Measurements from ENCODE around the gene HIGD1C. TPM values are rescaled to one million over a fixed set of nuclear protein-coding genes. Genes with fewer than 3 reads are reported as not detected.
A peak's percentile ranks its signal among the peaks of the same experiment; 100 is the strongest.
"Not testable (repeated sequence)": the region's sequence is repeated elsewhere in the genome, so short reads cannot be mapped to it uniquely, and the experiment has no call there.

The HIGD1C gene
- total RNA-seq, 2 experiments from 2014 or later = not detected

GRCh38 chr12:50925342-50925651 lies 27.0 kb upstream of the HIGD1C start:
- peak; percentile 30 for DNase-seq
- Mint-ChIP-seq H3K36me3 (ENCODE audit: low read depth) (peaks cover 6% of the 10 kb centered on the region), H3K9me3 (ENCODE audit: insufficient read depth) (no peaks in the 10 kb centered on the region), H3K27ac (peak overlapping the region; percentile 22), H3K4me3 (peak overlapping the region; percentile 77), H3K4me1 (ENCODE audit: low read depth) (peaks cover 50% of the 10 kb centered on the region), H3K27me3 (ENCODE audit: low read depth) (no peaks in the 10 kb centered on the region)
- ChIA-PET CTCF (interaction anchor here (1.2 to 3.4 kb wide), 4 partner anchors 60 to 160 kb away, joined by 3 to 10 read pairs (median 8); no protein-coding TSS in a partner anchor), POLR2A (interaction anchor here (0.8 to 1.1 kb wide), 5 partner anchors 60 to 396 kb away, joined by 3 to 9 read pairs (median 3); partner anchors contain the start of genes ATF1 and SLC11A2)
- peak; percentile 19 for ATAC-seq

GRCh38 chr12:50925920-50926319 lies 26.4 kb upstream of the HIGD1C start:
- no peak for DNase-seq
- no peak for ATAC-seq
- H3K4me3 Mint-ChIP-seq = peak overlapping the region; percentile 43
- peaks cover 6% of the 10 kb centered on the region for H3K36me3 Mint-ChIP-seq (ENCODE audit: low read depth)
- POLR2A ChIA-PET = interaction anchor here (0.8 kb wide), 1 partner anchor 59 kb away, joined by 3 read pairs; no protein-coding TSS in a partner anchor
- peaks cover 50% of the 10 kb centered on the region for H3K4me1 Mint-ChIP-seq (ENCODE audit: low read depth)
- H3K27ac Mint-ChIP-seq = no peak overlapping the region
- CTCF ChIA-PET = interaction anchor here (3.4 kb wide), 1 partner anchor 161 kb away, joined by 9 read pairs; no protein-coding TSS in a partner anchor
- H3K9me3 Mint-ChIP-seq (ENCODE audit: insufficient read depth) = no peaks in the 10 kb centered on the region
- no peaks in the 10 kb centered on the region for H3K27me3 Mint-ChIP-seq (ENCODE audit: low read depth)

GRCh38 chr12:50926415-50926814 lies 25.9 kb upstream of the HIGD1C start:
- Mint-ChIP-seq H3K36me3 (ENCODE audit: low read depth) (peaks cover 6% of the 10 kb centered on the region), H3K4me1 (ENCODE audit: low read depth) (peaks cover 50% of the 10 kb centered on the region), H3K4me3 (peak overlapping the region; percentile 1), H3K27ac (no peak overlapping the region), H3K9me3 (ENCODE audit: insufficient read depth) (no peaks in the 10 kb centered on the region), H3K27me3 (ENCODE audit: low read depth) (no peaks in the 10 kb centered on the region)
- no peak for ATAC-seq
- CTCF ChIA-PET = interaction anchor here (0.6 to 3.4 kb wide), 4 partner anchors 59 to 422 kb away, joined by 3 to 9 read pairs (median 4); partner anchors contain the start of gene DIP2B
- DNase-seq = no peak
- POLR2A ChIA-PET = interaction anchor here (1.0 kb wide), 1 partner anchor 161 kb away, joined by 3 read pairs; no protein-coding TSS in a partner anchor

- not testable (repeated sequence) for H3K27me3 Mint-ChIP-seq (ENCODE audit: low read depth); DNase-seq; ATAC-seq; H3K9me3 Mint-ChIP-seq (ENCODE audit: insufficient read depth); H3K27ac Mint-ChIP-seq; H3K36me3 Mint-ChIP-seq (ENCODE audit: low read depth); H3K4me3 Mint-ChIP-seq
- CTCF ChIA-PET = interaction anchor here (0.6 to 1.1 kb wide), 3 partner anchors 58 to 422 kb away, joined by 3 to 5 read pairs (median 4); partner anchors contain the start of gene DIP2B
- POLR2A ChIA-PET = interaction anchor here (1.0 kb wide), 1 partner anchor 162 kb away, joined by 3 read pairs; no protein-coding TSS in a partner anchor
- peaks cover 50% of the 10 kb centered on the region for H3K4me1 Mint-ChIP-seq (ENCODE audit: low read depth)
Measured at GRCh38 chr12:50926932-50927331, 25.4 kb upstream of the HIGD1C start.

GRCh38 chr12:50927356-50927755 lies 25.0 kb upstream of the HIGD1C start:
- CTCF ChIA-PET = interaction anchor here (1.0 to 1.1 kb wide), 3 partner anchors 58 to 423 kb away, joined by 3 to 4 read pairs (median 3); partner anchors contain the start of gene DIP2B
- H3K4me1 Mint-ChIP-seq (ENCODE audit: low read depth) = peaks cover 49% of the 10 kb centered on the region
- H3K4me3 Mint-ChIP-seq = no peak overlapping the region
- no peak for ATAC-seq
- H3K36me3 Mint-ChIP-seq (ENCODE audit: low read depth) = peaks cover 6% of the 10 kb centered on the region
- POLR2A ChIA-PET = interaction anchor here (1.0 kb wide), 1 partner anchor 162 kb away, joined by 3 read pairs; no protein-coding TSS in a partner anchor
- no peak overlapping the region for H3K27ac Mint-ChIP-seq
- H3K9me3 Mint-ChIP-seq (ENCODE audit: insufficient read depth) = no peaks in the 10 kb centered on the region
- H3K27me3 Mint-ChIP-seq (ENCODE audit: low read depth) = no peaks in the 10 kb centered on the region
- no peak for DNase-seq

- Mint-ChIP-seq H3K27ac (no peak overlapping the region), H3K36me3 (ENCODE audit: low read depth) (peaks cover 6% of the 10 kb centered on the region), H3K27me3 (ENCODE audit: low read depth) (no peaks in the 10 kb centered on the region), H3K4me1 (ENCODE audit: low read depth) (peaks cover 46% of the 10 kb centered on the region), H3K4me3 (peak overlapping the region; percentile 3), H3K9me3 (ENCODE audit: insufficient read depth) (no peaks in the 10 kb centered on the region)
- ChIA-PET POLR2A (no interaction called here), CTCF (interaction anchor here (1.0 kb wide), 1 partner anchor 59 kb away, joined by 3 read pairs; no protein-coding TSS in a partner anchor)
- no peak for ATAC-seq
- no peak for DNase-seq
Measured at GRCh38 chr12:50927766-50928224, 24.5 kb upstream of the HIGD1C start.

GRCh38 chr12:50928392-50928791 lies 24.0 kb upstream of the HIGD1C start:
- ChIA-PET CTCF (interaction anchor here (1.0 kb wide), 1 partner anchor 59 kb away, joined by 3 read pairs; no protein-coding TSS in a partner anchor), POLR2A (interaction anchor here (0.6 kb wide), 1 partner anchor 141 kb away, joined by 3 read pairs; no protein-coding TSS in a partner anchor)
- Mint-ChIP-seq H3K36me3 (ENCODE audit: low read depth) (peaks cover 6% of the 10 kb centered on the region), H3K9me3 (ENCODE audit: insufficient read depth) (no peaks in the 10 kb centered on the region), H3K27me3 (ENCODE audit: low read depth) (no peaks in the 10 kb centered on the region), H3K4me1 (ENCODE audit: low read depth) (peaks cover 42% of the 10 kb centered on the region), H3K4me3 (no peak overlapping the region), H3K27ac (no peak overlapping the region)
- DNase-seq = no peak
- ATAC-seq = no peak

- Mint-ChIP-seq H3K4me3 (no peak overlapping the region), H3K36me3 (ENCODE audit: low read depth) (peaks cover 8% of the 10 kb centered on the region), H3K4me1 (ENCODE audit: low read depth) (peaks cover 31% of the 10 kb centered on the region), H3K27ac (no peak overlapping the region), H3K27me3 (ENCODE audit: low read depth) (no peaks in the 10 kb centered on the region), H3K9me3 (ENCODE audit: insufficient read depth) (no peaks in the 10 kb centered on the region)
- ATAC-seq = no peak
- DNase-seq = no peak
- POLR2A ChIA-PET = no interaction called here
- CTCF ChIA-PET = interaction anchor here (1.6 kb wide), 1 partner anchor 96 kb away, joined by 6 read pairs; the partner anchor contains the start of gene SLC11A2
Measured at GRCh38 chr12:50929831-50930230, 22.5 kb upstream of the HIGD1C start.

- ATAC-seq; DNase-seq; H3K9me3 Mint-ChIP-seq (ENCODE audit: insufficient read depth); H3K27ac Mint-ChIP-seq; H3K36me3 Mint-ChIP-seq (ENCODE audit: low read depth); H3K27me3 Mint-ChIP-seq (ENCODE audit: low read depth); POLR2A ChIA-PET; H3K4me3 Mint-ChIP-seq: not testable (repeated sequence)
- H3K4me1 Mint-ChIP-seq (ENCODE audit: low read depth) = peaks cover 25% of the 10 kb centered on the region
- CTCF ChIA-PET = interaction anchor here (1.3 to 1.6 kb wide), 2 partner anchors 95 to 117 kb away, joined by 3 to 6 read pairs; partner anchors contain the start of gene SLC11A2
Measured at GRCh38 chr12:50930477-50930876, 21.9 kb upstream of the HIGD1C start.

- no peak overlapping the region for H3K27ac Mint-ChIP-seq
- ATAC-seq (no peak), DNase-seq (no peak)
- peaks cover 10% of the 10 kb centered on the region for H3K9me3 Mint-ChIP-seq (ENCODE audit: insufficient read depth)
- ChIA-PET CTCF (no interaction called here), POLR2A (no interaction called here)
- H3K27me3 Mint-ChIP-seq (ENCODE audit: low read depth) = peaks cover 2% of the 10 kb centered on the region
- no peak overlapping the region for H3K4me3 Mint-ChIP-seq
- peaks cover 11% of the 10 kb centered on the region for H3K4me1 Mint-ChIP-seq (ENCODE audit: low read depth)
- H3K36me3 Mint-ChIP-seq (ENCODE audit: low read depth) = peaks cover 16% of the 10 kb centered on the region
Measured at GRCh38 chr12:50932787-50933280, 19.5 kb upstream of the HIGD1C start.

GRCh38 chr12:50933459-50934124 lies 18.8 kb upstream of the HIGD1C start:
- peaks cover 17% of the 10 kb centered on the region for H3K36me3 Mint-ChIP-seq (ENCODE audit: low read depth)
- no peak overlapping the region for H3K4me3 Mint-ChIP-seq
- peaks cover 10% of the 10 kb centered on the region for H3K9me3 Mint-ChIP-seq (ENCODE audit: insufficient read depth)
- peaks cover 5% of the 10 kb centered on the region for H3K4me1 Mint-ChIP-seq (ENCODE audit: low read depth)
- ATAC-seq (no peak), DNase-seq (no peak)
- POLR2A ChIA-PET = no interaction called here
- H3K27me3 Mint-ChIP-seq (ENCODE audit: low read depth) = peaks cover 2% of the 10 kb centered on the region
- CTCF ChIA-PET = no interaction called here
- H3K27ac Mint-ChIP-seq = no peak overlapping the region

GRCh38 chr12:50934371-50934851 lies 17.9 kb upstream of the HIGD1C start:
- H3K4me1 Mint-ChIP-seq (ENCODE audit: low read depth) = peaks cover 3% of the 10 kb centered on the region
- DNase-seq (no peak), ATAC-seq (no peak)
- ChIA-PET POLR2A (no interaction called here), CTCF (no interaction called here)
- peaks cover 10% of the 10 kb centered on the region for H3K9me3 Mint-ChIP-seq (ENCODE audit: insufficient read depth)
- H3K36me3 Mint-ChIP-seq (ENCODE audit: low read depth) = peaks cover 19% of the 10 kb centered on the region
- no peak overlapping the region for H3K4me3 Mint-ChIP-seq
- H3K27ac Mint-ChIP-seq = no peak overlapping the region
- H3K27me3 Mint-ChIP-seq (ENCODE audit: low read depth) = peaks cover 2% of the 10 kb centered on the region
